Endothelial cell (in vitro differentiated cells): Measurements from ENCODE around the gene DLX4. TPM values are rescaled to one million over a fixed set of nuclear protein-coding genes. Genes with fewer than 3 reads are reported as not detected.
A peak's percentile ranks its signal among the peaks of the same experiment; 100 is the strongest.

Experiments
- DNase-seq: peaks from one replicate; pipeline ENCODE4 v3.0.0; 2021; ENCODE audit warnings: low spot score
- H3K27ac Mint-ChIP-seq: one replicate; pipeline ENCODE4 v1.8.0; 2021; ENCODE audit warnings: mixed read lengths, inconsistent platforms; ENCODE audit not compliant: unreplicated experiment
- H3K27me3 Mint-ChIP-seq: one replicate; pipeline ENCODE4 v1.8.0; 2021; ENCODE audit warnings: mild to moderate bottlenecking, moderate library complexity, mixed read lengths, inconsistent platforms; ENCODE audit not compliant: unreplicated experiment
- H3K36me3 Mint-ChIP-seq: one replicate; pipeline ENCODE4 v1.8.0; 2021; ENCODE audit warnings: mild to moderate bottlenecking, low read depth, mixed read lengths, inconsistent platforms; ENCODE audit not compliant: unreplicated experiment
- H3K4me1 Mint-ChIP-seq: one replicate; pipeline ENCODE4 v1.8.0; 2021; ENCODE audit warnings: mild to moderate bottlenecking, mixed read lengths, inconsistent platforms; ENCODE audit not compliant: unreplicated experiment
- H3K4me3 Mint-ChIP-seq: one replicate; pipeline ENCODE4 v1.8.0; 2021; ENCODE audit warnings: mild to moderate bottlenecking, mixed read lengths, inconsistent platforms; ENCODE audit not compliant: unreplicated experiment
- H3K9me3 Mint-ChIP-seq: one replicate; pipeline ENCODE4 v1.8.0; 2021; ENCODE audit warnings: mixed read lengths, inconsistent platforms; ENCODE audit not compliant: unreplicated experiment
- CTCF ChIP-seq: fragments of 200-600 bp; sonication (generic); IDR thresholded peaks from one replicate; pipeline ENCODE4 v1.5.0; 2021; ENCODE audit warnings: antibody characterized with exemption; ENCODE audit not compliant: unreplicated experiment
- total RNA-seq: library from RNA; stranded (reverse); fragmentation: NEBNext Ultra II Directional; extraction: Animal tissue kit (Norgen Biotek cat#: 25700); gene quantifications from one replicate; pipeline ENCODE4 v1.2.1, GENCODE V29; 2021; ENCODE audit not compliant: unreplicated experiment

The DLX4 gene
- total RNA-seq, 1 donor from 2014 or later = 0.36 TPM

GRCh38 chr17:49997301-49997650 is 28.3 kb downstream of the DLX4 start:
- H3K4me3 Mint-ChIP-seq = no peak overlapping the region
- no peak for TF ChIP-seq CTCF
- H3K27ac Mint-ChIP-seq = no peak overlapping the region
- no peaks in the 10 kb centered on the region for H3K9me3 Mint-ChIP-seq
- no peak for DNase-seq
- H3K36me3 Mint-ChIP-seq = peaks cover 3% of the 10 kb centered on the region
- H3K27me3 Mint-ChIP-seq = peaks cover 33% of the 10 kb centered on the region
- peaks cover 11% of the 10 kb centered on the region for H3K4me1 Mint-ChIP-seq

GRCh38 chr17:49997773-49998703 is 29.0 kb downstream of the DLX4 start:
- H3K4me1 Mint-ChIP-seq = peaks cover 11% of the 10 kb centered on the region
- peak; percentile 97 for TF ChIP-seq CTCF
- peaks cover 3% of the 10 kb centered on the region for H3K36me3 Mint-ChIP-seq
- peak; percentile 88 for DNase-seq
- no peaks in the 10 kb centered on the region for H3K9me3 Mint-ChIP-seq
- H3K4me3 Mint-ChIP-seq = no peak overlapping the region
- H3K27me3 Mint-ChIP-seq = peaks cover 28% of the 10 kb centered on the region
- H3K27ac Mint-ChIP-seq = no peak overlapping the region

DNA sequence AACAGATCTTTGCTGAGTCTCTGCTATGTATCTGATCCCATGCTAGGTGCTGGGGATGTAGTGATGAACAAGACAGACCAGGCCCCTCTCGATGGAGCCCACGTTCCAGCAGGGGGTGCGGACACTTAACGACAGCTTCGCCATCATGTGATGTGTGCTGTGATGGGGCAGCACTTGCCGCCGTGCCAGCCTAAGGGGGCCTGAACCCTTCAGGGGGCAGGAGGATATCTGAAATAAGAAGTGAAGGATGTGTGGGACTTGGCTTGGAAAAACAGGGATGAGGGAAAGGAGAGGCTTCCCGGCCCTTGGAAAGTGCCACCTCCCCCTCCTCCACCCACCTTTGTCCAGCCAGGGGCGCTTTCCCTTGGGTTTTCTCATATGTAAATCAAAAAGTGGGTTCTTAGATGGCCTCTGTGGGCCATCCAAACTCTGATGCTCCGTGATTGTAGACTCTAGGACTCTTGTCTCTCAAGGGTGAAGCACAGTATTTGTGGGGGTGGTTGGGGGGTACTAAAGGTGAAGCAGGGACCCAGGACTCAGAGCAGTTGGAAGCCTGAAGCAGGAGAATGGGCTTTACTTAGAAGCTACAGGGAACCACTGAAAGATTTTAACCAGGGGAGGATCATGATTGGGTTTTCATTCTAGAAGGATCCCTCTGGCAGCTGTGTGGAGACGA is 30.0 kb downstream of the DLX4 start:
- Mint-ChIP-seq H3K4me3 (no peak overlapping the region), H3K36me3 (peaks cover 3% of the 10 kb centered on the region), H3K9me3 (no peaks in the 10 kb centered on the region), H3K4me1 (peaks cover 9% of the 10 kb centered on the region), H3K27ac (no peak overlapping the region), H3K27me3 (peaks cover 25% of the 10 kb centered on the region)
- no peak for TF ChIP-seq CTCF
- DNase-seq = no peak

DNA sequence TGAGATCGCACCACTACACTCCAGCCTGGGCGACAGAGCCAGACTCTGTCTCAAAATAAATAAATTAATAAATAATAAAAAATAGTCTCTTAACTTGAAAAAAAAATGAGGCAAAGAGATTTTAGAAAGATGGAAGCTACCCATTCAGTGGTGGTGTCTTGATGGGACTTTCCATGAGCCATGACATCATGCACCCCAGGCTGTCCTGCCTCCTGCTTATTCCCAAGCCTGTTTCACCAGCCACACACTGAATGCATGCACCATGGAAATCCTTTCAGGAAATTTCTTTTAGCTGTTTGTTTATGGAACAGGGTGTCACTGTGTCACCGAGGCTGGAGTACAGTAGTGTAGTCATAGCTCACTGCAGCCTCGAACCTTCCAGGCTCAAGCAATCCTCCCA is 34.9 kb downstream of the DLX4 start:
- DNase-seq = no peak
- Mint-ChIP-seq H3K27ac (no peak overlapping the region), H3K4me1 (no peaks in the 10 kb centered on the region), H3K27me3 (no peaks in the 10 kb centered on the region), H3K4me3 (no peak overlapping the region), H3K36me3 (no peaks in the 10 kb centered on the region), H3K9me3 (no peaks in the 10 kb centered on the region)
- TF ChIP-seq CTCF = no peak

- H3K27me3 Mint-ChIP-seq = no peaks in the 10 kb centered on the region
- H3K27ac Mint-ChIP-seq = no peak overlapping the region
- no peak for DNase-seq
- TF ChIP-seq CTCF = no peak
- H3K9me3 Mint-ChIP-seq = no peaks in the 10 kb centered on the region
- H3K4me3 Mint-ChIP-seq = no peak overlapping the region
- no peaks in the 10 kb centered on the region for H3K36me3 Mint-ChIP-seq
- no peaks in the 10 kb centered on the region for H3K4me1 Mint-ChIP-seq
Measured at GRCh38 chr17:50009282-50009681, 40.3 kb downstream of the DLX4 start.
